Effector memory CD4-positive, alpha-beta T cell (primary cell): ENCODE results near the gene RIN3.

Source experiments
- DNase-seq, 3 donors: peaks; one replicate each; pipeline ENCODE4 v3.0.0-alpha.2; 2020
- H3K27ac ChIP-seq: 2 replicates; pipeline ENCODE4 v1.7.0; 2013; ENCODE audit warnings: mild to moderate bottlenecking, low read length, moderate library complexity; ENCODE audit not compliant: insufficient read depth, poor library complexity, severe bottlenecking
- H3K27me3 ChIP-seq: replicated peaks from 2 replicates; pipeline ENCODE4 v1.7.0; 2013; ENCODE audit warnings: mild to moderate bottlenecking, low read length; ENCODE audit not compliant: insufficient read depth, control insufficient read depth, poor library complexity, severe bottlenecking
- H3K36me3 ChIP-seq: 2 replicates; pipeline ENCODE4 v1.7.0; 2013; ENCODE audit warnings: mild to moderate bottlenecking, low read length, moderate library complexity; ENCODE audit not compliant: control insufficient read depth, insufficient read depth
- H3K4me1 ChIP-seq: 2 replicates; pipeline ENCODE4 v1.7.0; 2013; ENCODE audit warnings: low read length, mild to moderate bottlenecking; ENCODE audit not compliant: control insufficient read depth, insufficient read depth, poor library complexity, severe bottlenecking
- H3K4me3 ChIP-seq: 2 replicates; pipeline ENCODE4 v1.7.0; 2013; ENCODE audit warnings: low read length, low read depth, mild to moderate bottlenecking; ENCODE audit not compliant: insufficient read depth, poor library complexity, severe bottlenecking
- H3K9me3 ChIP-seq: 2 replicates; pipeline ENCODE4 v1.7.0; 2013; ENCODE audit warnings: mild to moderate bottlenecking, low read length, moderate library complexity; ENCODE audit not compliant: control insufficient read depth

RIN3 gene

DNA sequence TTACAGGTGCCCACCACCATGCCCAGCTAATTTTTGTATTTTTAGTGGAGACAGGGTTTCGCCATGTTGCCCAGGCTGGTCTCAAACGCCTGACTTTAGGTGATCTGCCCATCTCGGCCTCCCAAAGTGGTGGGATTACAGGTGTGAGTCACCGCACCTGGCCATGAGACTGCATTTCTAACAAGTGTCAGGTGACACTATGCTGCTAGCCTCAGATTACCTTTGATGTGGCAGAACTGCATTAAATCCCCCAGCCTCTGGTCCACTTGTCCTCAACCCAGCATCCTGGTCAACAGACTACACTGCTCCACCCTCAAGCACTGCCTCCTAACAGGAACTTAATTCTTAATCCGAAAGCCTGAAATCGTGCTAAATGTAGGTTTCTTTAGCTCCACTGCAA is 221.8 kb downstream of the RIN3 start:
- Histone ChIP-seq H3K27me3 (no peaks in the 10 kb centered on the region), H3K4me1 (no peaks in the 10 kb centered on the region), H3K27ac (no peak overlapping the region), H3K9me3 (no peaks in the 10 kb centered on the region), H3K36me3 (no peaks in the 10 kb centered on the region), H3K4me3 (no peak overlapping the region)
- no peak for DNase-seq

GRCh38 chr14:92737206-92737605 is 223.6 kb downstream of the RIN3 start:
- H3K36me3 ChIP-seq: no peaks in the 10 kb centered on the region
- no peak for DNase-seq
- H3K27ac ChIP-seq: no peak overlapping the region
- no peaks in the 10 kb centered on the region for H3K4me1 ChIP-seq
- no peak overlapping the region for H3K4me3 ChIP-seq
- H3K9me3 ChIP-seq: no peaks in the 10 kb centered on the region
- H3K27me3 ChIP-seq: no peaks in the 10 kb centered on the region

DNA sequence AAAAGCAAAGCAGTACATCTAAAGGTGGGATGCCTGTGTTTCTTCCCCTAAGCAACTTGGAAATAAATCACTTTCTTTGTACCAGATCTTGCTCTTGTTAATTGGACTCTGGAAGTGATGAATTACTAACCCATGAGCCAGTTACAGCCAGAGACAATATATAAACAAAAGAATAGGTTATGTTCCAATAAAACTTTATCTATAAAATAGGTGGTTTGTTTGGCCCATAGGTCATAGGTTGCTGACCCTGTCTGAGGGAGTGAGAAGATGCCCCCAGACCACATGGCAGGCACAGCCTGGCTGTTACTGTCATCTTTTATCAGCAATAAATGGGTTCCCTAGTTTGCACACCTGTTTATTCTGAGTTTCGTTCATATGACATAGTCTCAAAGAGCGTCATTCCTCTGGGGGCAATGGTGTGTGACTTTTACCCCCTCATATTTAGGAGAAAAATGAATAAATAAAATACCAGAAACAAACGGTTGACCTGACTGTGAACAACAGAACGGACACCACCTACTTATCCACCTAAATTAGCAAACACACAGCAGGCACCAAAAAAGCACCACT is 224.1 kb downstream of the RIN3 start:
- H3K4me1 ChIP-seq: no peaks in the 10 kb centered on the region
- no peak overlapping the region for H3K4me3 ChIP-seq
- H3K36me3 ChIP-seq: no peaks in the 10 kb centered on the region
- H3K9me3 ChIP-seq: no peaks in the 10 kb centered on the region
- DNase-seq: no peak
- H3K27me3 ChIP-seq: no peaks in the 10 kb centered on the region
- H3K27ac ChIP-seq: no peak overlapping the region
